Esophagus mucosa (tissue), 1 donor: ENCODE measurements around the gene CLTCL1. TPM values are rescaled to one million over a fixed set of nuclear protein-coding genes. Genes with fewer than 3 reads are reported as not detected.

Experiments
- ATAC-seq: fragments of 200-7000 bp; cut with Tn5 transposase; one replicate; pipeline ENCODE4 v1.9.1; 2020
- total RNA-seq: library from RNA; stranded (reverse); gene quantifications from one replicate; pipeline ENCODE4 v1.2.4, GENCODE V29; 2023
- donor health status: DM: yes; HTN: yes; CAD: no.

Gene CLTCL1
- total RNA-seq, 1 donor from 2014 or later, result 6.8 TPM

DNA sequence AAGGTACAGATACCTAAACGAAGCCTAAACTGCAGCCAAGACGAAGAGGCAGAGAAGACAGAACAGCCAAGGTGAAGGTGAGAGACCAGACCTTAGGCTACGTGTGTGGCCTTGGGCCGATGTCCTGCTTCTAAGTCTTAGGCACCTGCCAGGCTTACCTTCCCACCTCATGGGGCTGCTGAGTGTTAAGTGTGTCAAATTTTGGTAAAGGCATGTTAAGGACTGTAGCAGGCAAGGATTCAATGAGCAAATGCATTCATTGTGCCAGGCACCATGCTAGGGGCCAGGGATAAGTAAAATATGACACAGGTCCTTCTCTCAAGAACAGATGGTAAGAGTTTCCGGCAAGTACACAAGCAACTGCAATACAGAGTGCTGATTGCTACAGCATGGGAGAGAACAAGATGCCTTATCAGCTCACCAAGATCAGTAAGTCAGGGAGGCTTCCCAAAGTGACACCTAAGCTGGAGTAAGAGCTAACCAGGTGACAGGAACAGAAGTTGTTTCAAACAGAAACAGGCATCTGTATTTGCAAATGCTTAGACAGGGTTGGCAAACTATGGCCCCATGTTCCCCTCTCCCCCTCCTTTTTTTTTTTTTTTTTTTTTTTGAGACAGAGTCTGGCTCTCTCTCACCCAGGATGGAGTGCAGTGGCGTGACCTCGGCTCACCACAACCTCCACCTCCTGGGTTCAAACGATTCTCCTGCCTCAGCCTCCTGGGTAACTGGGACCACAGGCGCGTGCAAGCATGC, 46.7 kb downstream of the CLTCL1 start:
- no peak for ATAC-seq

DNA sequence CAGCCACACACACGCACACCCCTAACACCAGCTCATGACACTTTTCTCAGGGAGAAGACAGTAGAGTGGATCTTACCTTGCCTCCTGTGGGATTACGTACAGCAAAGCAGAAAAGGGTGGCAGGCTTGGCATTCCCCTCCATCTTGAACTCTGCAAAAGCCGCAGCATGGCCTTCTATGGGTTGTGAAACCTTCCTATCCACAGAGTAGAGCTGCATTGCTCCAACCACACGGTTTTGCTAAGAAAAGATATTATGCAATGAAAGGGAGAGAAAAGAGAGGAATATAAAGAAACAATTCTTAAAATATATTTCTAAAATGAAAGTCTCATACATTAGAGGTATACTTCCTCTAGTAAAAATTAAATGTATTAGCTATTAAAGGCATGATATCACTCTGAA, 48.8 kb downstream of the CLTCL1 start:
- ATAC-seq, result no peak

DNA sequence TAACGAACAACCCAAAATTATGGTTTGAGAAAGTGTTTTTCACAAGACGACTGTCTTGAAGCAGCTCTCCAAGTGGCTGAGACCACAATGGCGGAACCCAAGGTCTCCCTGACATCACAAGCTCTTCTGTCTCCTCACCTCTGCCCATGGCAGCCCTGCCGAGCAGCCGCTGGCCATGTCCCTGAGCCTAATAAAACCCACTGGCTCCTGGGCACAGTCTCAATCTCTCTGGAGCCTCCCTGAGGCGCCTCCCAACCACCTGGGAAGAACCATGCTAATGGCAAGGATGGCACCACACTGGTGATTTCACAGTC, 50.0 kb downstream of the CLTCL1 start:
- ATAC-seq, result no peak

DNA sequence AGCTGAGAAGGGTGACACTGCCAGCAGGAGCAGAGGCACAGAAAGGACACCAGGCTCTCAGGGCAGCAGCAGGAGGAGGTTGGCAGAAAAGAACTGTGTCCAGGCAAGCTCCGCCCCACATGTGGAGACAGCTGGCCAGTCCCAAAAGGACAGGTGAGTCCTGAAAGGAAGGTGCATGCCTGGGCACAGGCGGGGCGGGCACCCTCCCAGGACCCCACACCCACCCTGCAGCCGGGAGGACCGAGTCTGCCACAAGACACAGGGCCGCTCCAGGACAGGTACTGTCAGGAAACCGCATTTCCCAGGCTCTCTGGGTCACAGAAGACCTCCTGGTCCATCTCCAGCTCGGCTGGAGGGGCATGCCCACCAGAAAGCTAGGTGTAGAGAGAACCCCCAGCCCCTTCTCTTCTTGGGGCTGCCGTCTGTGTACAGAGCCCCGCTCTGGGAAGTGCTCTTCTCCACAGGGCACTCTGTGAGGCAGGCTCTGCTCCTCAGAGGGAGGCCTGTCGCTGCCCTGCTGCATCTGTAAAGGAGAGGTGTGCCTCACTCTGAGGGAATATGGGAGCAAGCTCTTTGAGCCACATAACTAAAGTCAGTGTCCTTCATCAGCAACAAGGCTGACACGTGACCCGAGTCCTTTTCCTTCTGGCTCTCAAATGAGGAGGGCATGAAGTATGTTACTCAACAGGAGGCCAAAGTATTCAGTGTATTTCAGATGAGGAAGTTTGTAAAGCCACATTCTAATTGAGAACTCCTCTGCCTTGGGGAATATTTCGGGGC, 50.5 kb downstream of the CLTCL1 start:
- ATAC-seq, result no peak

DNA sequence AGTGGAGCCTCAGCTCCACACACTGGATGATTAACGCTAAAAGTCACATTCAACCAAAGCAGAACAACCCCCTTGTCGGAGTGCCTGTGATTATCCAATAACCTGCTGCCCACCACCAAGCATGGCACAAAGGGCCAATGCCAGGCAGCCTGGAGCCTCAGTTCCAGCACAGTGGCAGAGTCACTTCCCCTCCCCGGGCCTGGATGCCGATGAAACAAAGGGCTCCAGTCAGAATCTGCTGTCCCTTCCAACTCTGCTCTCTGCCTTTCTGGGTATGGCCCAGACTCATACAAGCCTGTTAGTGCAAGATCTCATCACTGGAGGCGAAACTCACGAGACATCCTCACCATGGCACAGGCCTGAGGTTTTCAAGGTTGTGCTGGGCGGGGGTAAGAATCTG, 52.1 kb downstream of the CLTCL1 start:
- no peak for ATAC-seq

DNA sequence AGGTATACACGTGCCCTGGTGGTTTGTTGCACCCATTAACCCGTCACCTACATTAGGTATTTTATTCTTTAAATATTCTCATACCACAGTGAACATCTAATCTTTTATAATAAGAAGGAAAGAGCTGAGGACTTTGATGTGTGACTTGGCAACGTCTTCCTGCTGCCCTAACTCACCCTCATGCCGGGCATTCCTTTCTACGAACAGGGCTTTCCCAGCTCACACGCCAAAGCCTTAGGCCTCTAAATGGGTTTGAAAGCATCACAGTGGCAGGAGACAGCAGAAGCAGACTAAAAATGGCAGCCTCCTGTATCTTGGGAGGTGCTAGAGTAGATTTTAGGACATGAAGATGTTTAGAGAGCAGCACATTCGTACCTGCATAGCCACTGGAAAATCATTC, 52.6 kb downstream of the CLTCL1 start:
- ATAC-seq, result no peak

DNA sequence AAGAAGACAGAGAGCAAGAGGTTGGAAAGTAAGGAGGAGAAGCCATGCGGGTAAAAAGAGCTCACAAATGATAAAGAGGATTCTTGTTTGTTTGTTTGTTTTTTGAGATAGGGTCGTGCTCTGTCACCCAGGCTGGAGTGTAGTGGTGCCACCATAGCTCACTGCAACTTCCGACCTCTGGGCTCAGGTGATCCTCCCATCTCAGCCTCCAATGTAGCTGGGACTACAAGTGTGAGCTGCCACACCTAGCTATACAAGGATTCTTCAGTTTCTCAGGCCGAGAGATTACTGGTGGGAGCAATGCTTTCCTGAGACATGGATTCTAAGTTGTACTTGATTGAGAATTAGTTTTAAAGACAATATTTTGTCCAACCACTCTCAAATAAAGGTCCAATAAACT, 55.6 kb downstream of the CLTCL1 start:
- no peak for ATAC-seq

DNA sequence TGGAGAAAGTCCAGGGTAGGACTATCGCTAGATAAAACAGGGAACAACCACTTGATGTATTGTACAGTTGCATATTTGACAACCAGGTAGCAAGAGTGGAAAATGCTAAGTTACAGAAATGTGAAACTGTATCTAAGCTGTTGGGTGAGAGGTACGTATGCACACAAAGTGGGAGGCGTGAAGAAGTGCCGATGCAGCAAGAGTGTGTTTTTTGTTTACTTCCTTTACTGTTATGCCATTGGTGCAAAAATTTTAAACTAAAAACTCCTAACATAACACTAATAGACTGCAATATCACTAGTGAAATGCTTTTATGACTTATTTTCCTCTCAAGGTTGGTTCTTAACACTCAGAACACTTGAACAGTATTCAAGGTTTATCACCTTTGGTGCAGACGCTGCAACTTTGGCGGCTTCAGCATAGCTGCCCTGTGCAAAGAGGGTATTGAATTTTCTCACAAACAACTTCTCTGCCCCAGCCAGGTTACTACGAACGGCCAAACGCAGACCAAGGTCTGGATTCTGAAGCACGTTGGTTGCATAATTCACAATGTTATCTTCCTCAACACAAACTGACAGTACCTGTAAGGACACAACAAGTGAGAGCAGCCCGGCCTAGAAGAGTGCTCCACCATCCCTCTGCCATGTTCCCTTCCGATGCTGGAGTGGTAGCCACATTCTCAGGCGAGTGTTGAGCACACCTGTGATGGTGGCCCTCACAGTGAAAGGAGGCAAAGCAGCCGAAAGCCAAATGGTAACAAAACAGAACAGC, 57.2 kb downstream of the CLTCL1 start:
- no peak for ATAC-seq

DNA sequence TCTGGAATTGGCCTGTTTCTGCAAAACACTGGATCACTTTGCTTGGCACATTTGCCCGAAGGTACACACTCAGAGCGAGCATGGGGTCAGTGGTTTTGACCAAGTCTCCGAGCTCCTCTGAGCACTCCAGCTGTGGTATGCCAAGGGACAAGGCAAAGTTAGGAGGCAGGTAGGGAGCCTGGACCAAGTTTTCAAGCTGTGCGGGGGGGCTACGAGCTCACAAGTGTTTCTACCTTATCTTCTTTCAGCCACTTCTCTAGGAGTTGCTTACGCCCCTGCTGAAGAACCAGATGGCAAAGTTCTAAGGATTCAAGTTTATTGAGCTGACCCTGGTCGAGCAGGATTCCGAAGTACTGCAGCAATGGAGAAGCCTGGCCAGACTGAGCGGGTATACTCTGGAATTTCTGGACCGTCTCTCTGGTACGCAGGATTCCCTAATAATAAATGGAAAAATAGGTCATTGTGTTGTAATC, 58.3 kb downstream of the CLTCL1 start:
- ATAC-seq, result no peak

DNA sequence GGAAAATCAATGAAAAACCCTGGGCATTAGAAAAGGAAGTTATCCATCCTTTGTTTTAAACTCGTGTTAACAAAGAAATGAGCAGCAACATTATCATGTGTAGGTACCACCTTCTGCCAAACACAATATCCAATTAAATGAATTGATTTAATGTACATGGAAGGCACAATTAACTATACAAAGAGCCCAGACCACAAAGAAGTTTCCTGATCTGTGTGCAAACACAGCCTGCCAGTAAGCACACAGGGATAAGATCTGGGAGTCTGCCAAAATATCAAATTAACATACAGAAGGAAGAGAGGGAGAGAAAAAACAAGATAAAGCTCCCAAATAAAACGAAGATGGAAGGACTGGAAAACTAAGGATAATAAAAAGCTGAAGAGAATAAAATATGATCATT, 58.9 kb downstream of the CLTCL1 start:
- ATAC-seq, result no peak

DNA sequence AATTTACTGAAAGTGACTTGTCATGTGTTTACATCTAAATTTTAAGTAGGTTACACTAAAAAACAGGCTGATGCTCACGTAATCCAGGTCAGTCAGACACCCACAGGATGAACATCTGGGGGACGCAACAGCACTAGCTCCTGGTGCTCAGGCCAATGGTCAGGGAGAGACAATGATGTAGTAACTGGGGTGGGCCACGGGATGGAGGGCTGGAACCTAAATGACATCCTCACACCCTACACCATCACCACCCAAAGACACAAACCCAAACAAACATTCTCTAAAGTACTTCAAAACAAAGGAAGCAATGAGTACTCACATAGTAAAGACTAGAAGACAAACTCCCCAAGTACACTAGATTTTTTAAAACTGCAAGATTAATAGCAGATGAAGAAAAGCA, 59.5 kb downstream of the CLTCL1 start:
- no peak for ATAC-seq

DNA sequence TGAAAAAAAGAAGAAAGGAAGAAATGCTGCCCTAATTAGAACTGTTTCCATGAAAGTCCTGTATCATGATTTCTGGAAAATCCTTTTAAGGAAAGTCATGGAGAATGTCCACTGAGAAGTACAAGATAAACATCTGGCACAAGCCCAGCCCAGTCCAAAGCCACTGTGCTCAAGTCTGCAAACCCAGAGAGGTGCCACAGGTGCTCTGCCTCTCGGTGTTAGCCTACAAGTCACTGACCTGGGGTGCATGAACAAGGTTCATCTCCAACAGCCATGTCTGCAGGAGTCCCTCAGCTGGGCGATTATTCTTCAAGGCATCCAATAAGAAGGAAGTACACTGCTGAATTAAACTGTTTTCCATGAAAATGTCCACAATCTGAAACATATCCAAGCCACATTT, 61.9 kb downstream of the CLTCL1 start:
- no peak for ATAC-seq

DNA sequence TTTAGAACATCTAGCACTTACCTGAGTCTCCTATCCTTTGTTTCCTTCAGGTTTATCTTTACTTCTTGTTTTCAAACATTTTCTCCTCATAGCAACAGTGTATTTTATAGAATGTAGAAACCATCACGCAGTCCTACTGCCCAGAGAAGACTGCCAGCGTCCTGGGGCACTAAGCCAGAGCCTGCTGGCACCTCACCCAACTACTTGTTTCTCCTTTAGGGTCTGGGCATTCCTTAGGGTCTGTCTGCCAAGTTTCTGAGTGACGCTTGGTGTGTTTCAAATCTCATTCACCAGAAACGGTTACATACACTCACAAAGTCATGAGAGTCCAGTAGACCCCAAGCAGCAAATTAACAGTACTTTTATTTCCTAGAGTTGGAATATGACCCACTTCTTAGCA, 63.3 kb downstream of the CLTCL1 start:
- ATAC-seq, result no peak

DNA sequence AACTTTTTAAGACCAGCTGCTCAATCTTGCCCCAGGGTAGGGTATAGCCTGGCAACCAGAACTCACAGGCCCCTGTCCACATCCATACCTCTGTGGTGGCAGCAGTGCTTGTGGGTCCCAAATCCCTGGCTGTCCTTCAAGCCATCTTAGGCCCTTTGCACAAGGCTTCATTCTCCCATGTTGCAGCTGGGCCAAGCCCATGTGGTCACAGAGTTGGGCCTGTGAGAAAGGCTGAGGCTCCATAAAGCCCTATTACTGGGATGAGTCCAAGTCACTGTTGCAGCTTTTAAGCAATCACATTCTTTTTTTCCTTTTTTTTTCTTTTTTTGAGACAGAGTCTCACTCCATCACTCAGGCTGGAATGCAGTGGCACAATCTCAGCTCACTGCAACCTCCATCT, 65.1 kb downstream of the CLTCL1 start:
- no peak for ATAC-seq

DNA sequence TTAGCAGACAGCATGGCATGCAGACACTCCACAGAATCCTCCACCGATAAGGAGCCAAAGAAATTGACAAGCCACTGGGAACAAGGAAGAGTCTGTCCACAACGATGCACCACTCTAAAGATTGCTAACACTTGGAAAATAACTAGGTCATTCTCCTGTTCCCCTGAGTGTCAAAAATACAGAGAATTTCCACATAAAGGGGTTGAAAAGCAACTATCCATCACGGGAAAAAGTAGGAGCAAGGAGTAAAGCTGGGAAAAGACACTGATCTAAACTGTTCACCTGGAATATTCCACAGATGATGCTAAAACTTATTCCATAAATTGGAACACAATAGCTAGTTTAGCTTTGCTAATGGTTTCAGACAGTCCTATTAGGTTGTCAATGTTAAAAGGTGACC, 66.0 kb downstream of the CLTCL1 start:
- no peak for ATAC-seq

DNA sequence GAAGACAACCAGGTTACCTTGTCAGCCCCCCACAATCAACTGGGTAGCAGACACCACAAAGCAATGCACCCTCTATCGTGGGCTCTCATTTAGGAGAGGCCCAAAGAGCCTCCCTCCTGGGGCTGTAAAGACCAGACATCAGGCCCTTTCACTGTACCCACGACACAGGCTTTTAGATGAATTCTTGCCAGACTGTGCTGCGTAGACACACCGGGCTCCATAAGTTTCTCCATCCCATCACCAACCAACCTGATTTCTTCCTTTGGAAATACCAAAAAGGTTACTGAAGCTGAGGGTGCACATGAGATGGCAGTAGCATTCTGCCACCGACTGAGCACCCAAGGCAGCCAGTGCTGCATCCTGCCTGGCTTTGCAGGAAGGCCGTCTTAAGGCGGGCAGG, 66.5 kb downstream of the CLTCL1 start:
- no peak for ATAC-seq

DNA sequence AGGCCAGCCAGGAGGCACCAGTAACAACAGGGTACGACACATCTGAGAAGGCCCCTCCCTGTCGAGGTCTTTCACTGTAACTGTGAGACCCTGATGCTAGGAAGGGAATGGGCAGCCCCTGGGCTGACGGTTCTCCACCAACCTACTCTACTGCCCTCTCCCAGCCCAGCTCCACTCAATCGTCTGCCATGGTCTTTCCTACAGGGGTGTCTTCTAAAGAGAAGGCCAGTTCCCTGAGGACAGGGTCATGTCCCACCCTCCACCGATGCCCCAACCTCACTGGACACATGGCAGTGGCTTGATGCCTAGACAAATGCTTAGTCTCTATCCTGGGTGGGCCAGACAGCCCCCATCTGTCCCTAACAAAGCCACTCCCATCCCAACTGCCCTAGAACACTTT, 67.0 kb downstream of the CLTCL1 start:
- ATAC-seq, result no peak

DNA sequence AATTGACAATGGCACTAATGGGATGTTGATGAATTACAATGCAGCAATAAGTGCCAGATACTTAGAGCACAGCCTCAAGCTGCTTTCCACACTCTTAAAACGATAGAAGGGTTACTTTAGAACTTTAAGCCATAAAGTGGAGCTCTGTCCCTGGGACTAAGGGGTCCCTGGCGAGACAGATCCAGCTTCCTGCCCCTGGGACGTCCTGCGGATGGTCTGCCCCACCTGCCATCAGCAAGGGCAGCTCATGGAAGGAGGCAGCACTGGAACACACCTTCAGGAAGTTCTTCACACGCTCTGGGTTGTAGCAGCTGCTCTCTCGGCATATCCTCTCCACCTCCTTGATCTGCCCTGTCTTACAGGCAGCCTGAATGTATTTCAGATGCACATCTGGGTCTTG, 67.9 kb downstream of the CLTCL1 start:
- no peak for ATAC-seq

DNA sequence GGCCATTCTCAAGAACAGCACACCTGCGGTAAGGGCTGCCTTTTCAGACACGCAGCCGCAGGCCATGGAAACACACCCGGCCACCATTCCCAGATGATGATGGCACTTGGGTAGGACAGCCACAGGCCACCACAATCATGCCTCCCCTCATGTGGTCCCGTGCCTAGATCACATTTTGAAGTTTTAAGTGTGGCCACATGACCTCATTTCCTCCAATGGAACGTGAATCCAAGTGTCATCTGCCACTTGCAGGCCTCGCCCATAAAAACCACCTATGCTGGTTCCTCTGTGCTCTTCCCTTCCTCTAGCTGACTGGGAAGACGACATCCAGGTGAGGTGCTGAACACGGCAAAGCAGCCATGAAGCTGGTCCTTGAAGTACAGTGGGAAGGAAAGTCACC, 68.4 kb downstream of the CLTCL1 start:
- ATAC-seq, result no peak

DNA sequence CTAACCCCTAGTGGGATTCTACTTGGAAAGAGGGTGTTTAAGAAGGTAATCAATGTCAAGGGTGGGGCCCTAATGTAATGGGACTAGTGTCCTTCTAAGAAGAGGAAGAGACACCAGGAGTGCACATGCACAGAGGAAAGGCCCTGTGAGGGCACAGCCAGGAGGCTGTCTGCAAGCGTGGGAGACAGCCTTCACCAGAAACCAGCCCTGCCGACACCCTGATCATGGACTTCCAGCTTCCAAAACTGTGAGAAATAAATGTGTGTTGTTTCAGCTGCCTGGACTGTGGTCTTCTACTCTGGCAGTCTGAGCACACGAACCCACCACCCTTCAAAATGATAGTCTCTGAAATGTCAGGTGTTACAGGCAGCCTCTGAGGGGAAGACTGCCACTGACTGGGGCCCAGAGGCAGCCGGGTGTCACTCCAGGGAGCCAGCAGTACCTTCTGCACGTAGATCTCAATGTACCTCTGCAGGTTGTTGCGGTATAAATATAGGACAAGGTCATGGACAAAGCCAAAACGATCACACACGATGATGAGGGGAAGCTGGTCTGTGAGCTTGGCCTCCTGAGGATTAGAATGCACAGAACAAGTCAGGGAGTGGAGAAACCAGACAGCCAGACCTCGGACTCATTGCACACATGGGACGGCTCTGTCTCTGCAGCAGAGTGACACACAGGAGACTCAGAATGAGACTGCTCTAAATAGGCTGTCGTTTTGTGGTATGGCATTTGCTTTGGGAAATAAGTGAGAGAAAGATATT, 69.1 kb downstream of the CLTCL1 start:
- no peak for ATAC-seq

DNA sequence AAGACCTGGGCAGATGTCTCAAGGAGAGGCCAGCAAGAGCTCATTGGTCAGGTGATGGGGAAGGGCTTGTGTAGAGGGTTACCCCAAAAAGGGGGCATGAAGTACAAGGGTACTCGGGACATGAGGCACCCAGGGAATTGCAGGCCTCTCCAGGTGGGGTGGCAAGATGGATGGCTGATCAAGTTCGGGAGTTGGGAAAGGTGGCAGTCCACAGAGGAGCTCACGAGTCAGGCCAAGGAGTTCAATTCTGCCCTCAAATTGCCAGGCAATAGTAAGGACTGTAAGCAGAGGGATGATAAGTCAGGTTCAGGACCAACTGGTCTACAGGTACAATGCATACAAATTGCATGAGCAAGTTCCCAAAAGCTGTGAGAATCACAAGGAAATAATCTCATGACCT, 70.7 kb downstream of the CLTCL1 start:
- ATAC-seq, result no peak

DNA sequence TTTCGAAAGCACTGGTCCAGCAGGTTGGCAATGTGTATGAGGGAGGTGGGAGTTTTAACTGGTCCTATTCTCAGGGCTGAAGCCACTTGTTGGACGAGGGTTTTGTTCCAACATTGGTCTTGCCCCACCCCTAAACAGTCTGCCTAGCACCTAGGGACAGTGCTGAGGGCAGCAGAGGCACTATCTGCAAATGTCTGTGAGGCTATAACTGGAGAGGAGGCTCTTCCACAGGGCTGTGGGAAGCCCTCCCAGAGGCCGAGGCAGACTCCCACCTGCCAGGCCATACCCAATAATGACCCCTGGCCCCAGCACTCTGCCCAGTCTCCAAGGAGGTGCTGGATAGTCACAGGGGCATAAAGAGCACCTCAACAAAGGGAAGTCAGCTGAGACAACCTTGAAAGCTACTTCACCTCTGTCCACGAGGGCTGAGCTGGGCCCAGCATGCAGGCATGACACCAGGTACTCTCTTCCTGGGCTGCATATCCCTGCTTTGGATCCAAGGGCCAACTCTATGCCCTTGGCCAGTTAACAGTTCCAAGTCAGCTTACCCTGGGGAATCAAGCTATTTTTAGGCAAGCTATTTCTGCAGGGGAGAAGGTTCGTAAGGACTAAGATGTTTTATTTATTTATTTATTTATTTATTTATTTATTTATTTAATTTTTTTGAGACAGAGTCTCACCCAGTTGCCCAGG, 72.8 kb downstream of the CLTCL1 start:
- peak; percentile 8 for ATAC-seq
